H1 (cell line): ENCODE data around the gene NELFA. TPM values are rescaled to one million over a fixed set of nuclear protein-coding genes. Genes with fewer than 3 reads are reported as not detected.

Experiments
- CTCF ChIA-PET: fragments of 300-600 bp; sonication (Branson Sonifier 250); formaldehyde crosslinking; loops from one replicate; lab custom pipeline; 2021; ENCODE audit not compliant: partially characterized antibody; lab: Charles Lee
- POLR2A ChIA-PET: fragments of 300-600 bp; sonication (Branson Sonifier 250); formaldehyde crosslinking; loops from one replicate; lab custom pipeline; 2021; ENCODE audit warnings: inconsistent platforms; ENCODE audit not compliant: partially characterized antibody; lab: Charles Lee
- DNase-seq, 2 experiments: peaks; one replicate each; pipeline versions ENCODE4 v3.0.0 to v3.0.0-alpha.2; 2010 to 2022; ENCODE audit warnings: low spot score in 2 of 2, low read depth in 1 of 2, mixed read lengths in 1 of 2
- FAIRE-seq: peaks from 2 replicates; lab custom pipeline; 2011; peaks lifted over from hg19 to GRCh38; lab: Jason Lieb, UNC
- H2AFZ ChIP-seq: 2 replicates; pipeline ENCODE4 v1.8.1; 2012; ENCODE audit warnings: low read length, inconsistent platforms
- H2AK5ac ChIP-seq: 2 replicates; pipeline ENCODE4 v1.6.1; 2013; ENCODE audit warnings: low read depth, low read length
- H2BK120ac ChIP-seq: replicated peaks from 2 replicates; pipeline ENCODE3; 2013; ENCODE audit warnings: low read depth, low read length, inconsistent platforms
- H2BK12ac ChIP-seq: 2 replicates; pipeline ENCODE4 v1.6.1; 2013; ENCODE audit warnings: low read depth, low read length
- H2BK15ac ChIP-seq: 2 replicates; pipeline ENCODE4 v1.6.1; 2013; ENCODE audit warnings: low read length
- H2BK20ac ChIP-seq: 2 replicates; pipeline ENCODE4 v1.6.1; 2013; ENCODE audit warnings: low read length
- H2BK5ac ChIP-seq: 2 replicates; pipeline ENCODE4 v1.6.1; 2013; ENCODE audit warnings: low read depth, low read length
- H3K14ac ChIP-seq: 2 replicates; pipeline ENCODE4 v1.6.1; 2013; ENCODE audit warnings: inconsistent platforms; ENCODE audit not compliant: insufficient read length
- H3K18ac ChIP-seq: 2 replicates; pipeline ENCODE4 v1.6.1; 2013; ENCODE audit warnings: low read length; ENCODE audit errors: extremely low read depth
- H3K23ac ChIP-seq: 2 replicates; pipeline ENCODE4 v1.6.1; 2013; ENCODE audit warnings: inconsistent platforms; ENCODE audit not compliant: insufficient read length
- H3K23me2 ChIP-seq: 2 replicates; pipeline ENCODE4 v1.6.1; 2013; ENCODE audit warnings: low read depth, low read length
- H3K27ac ChIP-seq: 2 replicates; pipeline ENCODE4 v1.6.1; 2011; ENCODE audit warnings: low read depth, low read length, inconsistent platforms
- H3K27me3 ChIP-seq, 4 experiments: replicated peaks in 1 of 4; 1 replicate in 1 of 4; 2 replicates in 3 of 4; pipeline versions ENCODE4 v1.6.1 to v1.8.1; 2011 to 2013; ENCODE audit warnings: low read length in 3 of 4, mild to moderate bottlenecking in 3 of 4, inconsistent platforms in 2 of 4, mixed read lengths in 2 of 4, moderate library complexity in 1 of 4; ENCODE audit not compliant: control insufficient read depth in 3 of 4, insufficient read depth in 3 of 4; ENCODE audit errors: extremely low read depth in 1 of 4
- H3K36me3 ChIP-seq, 4 experiments: 2 replicates each; pipeline versions ENCODE4 v1.6.1 to v1.8.1; 2011 to 2013; ENCODE audit warnings: mild to moderate bottlenecking in 4 of 4, low read length in 3 of 4, moderate library complexity in 2 of 4, control low read depth in 1 of 4, inconsistent platforms in 1 of 4; ENCODE audit not compliant: insufficient read depth in 4 of 4, control insufficient read depth in 2 of 4
- H3K4ac ChIP-seq: replicated peaks from 2 replicates; pipeline ENCODE3; 2013; ENCODE audit warnings: low read length, low read depth, mixed read lengths, inconsistent platforms; ENCODE audit not compliant: insufficient read length
- H3K4me1 ChIP-seq, 4 experiments: replicated peaks in 1 of 4; 1 replicate in 1 of 4; 2 replicates in 3 of 4; pipeline versions ENCODE4 v1.6.1 to v1.8.1; 2011 to 2013; ENCODE audit warnings: low read length in 3 of 4, inconsistent platforms in 2 of 4, mixed read lengths in 1 of 4; ENCODE audit not compliant: insufficient read depth in 4 of 4, control insufficient read depth in 3 of 4
- H3K4me2 ChIP-seq, 2 experiments: 2 replicates each; pipeline versions ENCODE4 v1.6.1 to v1.8.1; 2011 to 2013; ENCODE audit warnings: low read depth in 2 of 2, low read length in 2 of 2, control low read depth in 1 of 2, inconsistent platforms in 1 of 2, mild to moderate bottlenecking in 1 of 2; ENCODE audit not compliant: insufficient read depth in 1 of 2
- H3K4me3 ChIP-seq, 4 experiments: fragments of 200-600, 300-600 bp in 1 of 4; sonication (generic), shearing (Covaris generic), sonication (Bioruptor Twin) in 1 of 4; 2 replicates each; pipeline versions ENCODE4 v1.5.1 to v1.8.1; 2011 to 2016; ENCODE audit warnings: low read length in 4 of 4, low read depth in 3 of 4, control low read depth in 2 of 4, inconsistent platforms in 2 of 4, mild to moderate bottlenecking in 2 of 4, mixed read lengths in 1 of 4, moderate library complexity in 1 of 4; ENCODE audit not compliant: insufficient read depth in 2 of 4; ENCODE audit errors: extremely low read depth in 1 of 4
- H3K56ac ChIP-seq: replicated peaks from 2 replicates; pipeline ENCODE3; 2013; ENCODE audit warnings: low read depth, mild to moderate bottlenecking, mixed read lengths, low read length, inconsistent platforms; ENCODE audit not compliant: insufficient read length
- H3K79me1 ChIP-seq: 2 replicates; pipeline ENCODE4 v1.6.1; 2013; ENCODE audit warnings: low read depth, low read length, control low read depth
- H3K79me2 ChIP-seq, 2 experiments: 2 replicates each; pipeline versions ENCODE4 v1.6.1 to v1.8.1; 2012 to 2013; ENCODE audit warnings: low read length in 2 of 2, mild to moderate bottlenecking in 2 of 2, inconsistent platforms in 1 of 2; ENCODE audit not compliant: insufficient read depth in 2 of 2, control insufficient read depth in 1 of 2
- H3K9ac ChIP-seq, 4 experiments: replicated peaks in 1 of 4; 1 replicate in 1 of 4; 2 replicates in 3 of 4; pipeline versions ENCODE4 v1.6.1 to v1.8.1; 2011 to 2013; ENCODE audit warnings: low read depth in 3 of 4, low read length in 3 of 4, control low read depth in 2 of 4, mild to moderate bottlenecking in 2 of 4, moderate library complexity in 2 of 4, inconsistent platforms in 1 of 4; ENCODE audit errors: extremely low read depth in 1 of 4
- H3K9me3 ChIP-seq, 2 experiments: 2 replicates each; pipeline versions ENCODE4 v1.6.1 to v1.8.1; 2012 to 2013; ENCODE audit warnings: mild to moderate bottlenecking in 2 of 2, moderate library complexity in 2 of 2, control low read depth in 1 of 2, inconsistent platforms in 1 of 2, low read depth in 1 of 2, low read length in 1 of 2, mixed read lengths in 1 of 2; ENCODE audit not compliant: insufficient read depth in 2 of 2
- H4K20me1 ChIP-seq, 2 experiments: replicated peaks in 1 of 2; 2 replicates each; pipeline versions ENCODE3 to v1.8.1; 2011 to 2013; ENCODE audit warnings: inconsistent platforms in 2 of 2, low read length in 2 of 2, mild to moderate bottlenecking in 1 of 2; ENCODE audit not compliant: insufficient read depth in 2 of 2, control insufficient read depth in 1 of 2
- H4K5ac ChIP-seq: 2 replicates; pipeline ENCODE4 v1.6.1; 2013; ENCODE audit warnings: low read length, low read depth, mixed read lengths, inconsistent platforms; ENCODE audit not compliant: insufficient read length
- H4K8ac ChIP-seq: 2 replicates; pipeline ENCODE4 v1.8.0; 2013; ENCODE audit warnings: mild to moderate bottlenecking, moderate library complexity, low read length, inconsistent platforms; ENCODE audit not compliant: insufficient read depth; ENCODE audit errors: extremely low read depth
- H4K91ac ChIP-seq: replicated peaks from 2 replicates; pipeline ENCODE3; 2013; ENCODE audit warnings: low read length, mixed read lengths, inconsistent platforms; ENCODE audit not compliant: insufficient read length
- EZH2 ChIP-seq: fragments of 200-600 bp; sonication (generic); IDR thresholded peaks from 2 replicates; pipeline ENCODE4 v1.7.1; 2012; ENCODE audit warnings: low read depth, mild to moderate bottlenecking, moderate library complexity, low read length, inconsistent platforms; ENCODE audit not compliant: severe bottlenecking
- SUZ12 ChIP-seq: fragments of 200-600 bp; sonication (generic); IDR thresholded peaks from 2 replicates; pipeline ENCODE4 v1.6.1; 2012; ENCODE audit warnings: mild to moderate bottlenecking, inconsistent platforms, low read length, moderate library complexity, mixed read lengths
- whole genome bisulfite sequencing, 2 experiments: shearing (Covaris generic) in 1 of 2; methylation state at CpG; one replicate each; pipeline versions ENCODE4 v1.1.6 to v1.1.7; 2013 to 2015; ENCODE audit warnings: low lambda C conversion rate in 2 of 2, mixed read lengths in 2 of 2, inconsistent platforms in 1 of 2, low coverage in 1 of 2, missing lambda C conversion rate in 1 of 2; ENCODE audit not compliant: insufficient replicate concordance in 2 of 2, insufficient coverage in 1 of 2, insufficient read length in 1 of 2; ENCODE audit errors: extremely low coverage in 1 of 2, missing lambda C conversion rate in 1 of 2; 5-methylcytosine and 5-hydroxymethylcytosine counted together
- polyA plus RNA-seq, 7 experiments: library from polyadenylated mRNA; depleted of rRNA in 3 of 7; stranded (reverse) in 5 of 7; unstranded in 2 of 7; fragments of >200 nt in 5 of 7; fragments of 200-250 nt in 2 of 7; gene quantifications; 1 replicate in 5 of 7; 2 replicates in 1 of 7; 4 replicates in 1 of 7; pipeline versions ENCODE4 v1.2.1 to v1.2.3, GENCODE V29; 2011 to 2013; ENCODE audit warnings: missing spikeins in 2 of 7, mixed read lengths in 2 of 7
- total RNA-seq: library from RNA; stranded (reverse); fragmentation: NEBNext Ultra II Directional; extraction: Animal tissue kit (Norgen Biotek cat#: 25700); gene quantifications from 2 replicates; pipeline ENCODE4 v1.2.1, GENCODE V29; 2021

NELFA gene
- total and polyA plus RNA-seq, 2 of the 8 experiments (the other 6 are each of a cell fraction or from before 2014, with no cell fraction given) = 41.8 to 57.5 TPM

DNA sequence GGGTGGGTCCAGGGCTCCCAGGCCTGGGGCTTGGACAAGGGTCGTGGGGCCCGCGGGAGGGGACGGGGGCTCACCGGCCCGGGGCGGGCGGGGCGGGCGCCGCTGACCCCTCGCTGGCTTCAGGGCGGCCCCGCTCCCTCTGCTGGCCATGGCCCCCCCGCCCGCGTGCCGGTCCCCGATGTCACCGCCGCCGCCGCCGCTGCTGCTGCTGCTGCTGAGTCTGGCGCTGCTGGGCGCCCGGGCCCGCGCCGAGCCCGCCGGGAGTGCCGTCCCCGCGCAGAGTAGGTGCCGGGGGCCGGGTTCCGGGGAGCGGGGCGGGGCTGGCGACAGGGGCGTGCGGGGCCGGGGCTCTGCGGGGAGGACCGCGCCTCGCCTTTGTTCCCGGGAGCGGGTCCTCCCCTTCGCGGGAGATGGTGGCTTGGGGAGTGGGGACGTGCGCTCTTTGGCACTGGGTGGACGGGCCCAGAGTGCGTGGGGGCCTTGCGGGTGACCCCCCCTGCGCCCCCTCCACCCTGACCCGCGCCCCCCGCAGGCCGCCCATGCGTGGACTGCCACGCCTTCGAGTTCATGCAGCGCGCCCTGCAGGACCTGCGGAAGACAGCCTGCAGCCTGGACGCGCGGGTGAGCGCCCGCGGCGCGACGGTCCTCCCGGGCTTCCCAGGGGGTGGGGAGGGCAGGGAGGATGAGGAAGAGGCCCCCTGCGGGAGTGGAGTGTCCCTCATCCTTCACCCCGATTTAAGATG is 33.6 kb upstream of the NELFA start:
- no peak overlapping the region for H3K9ac ChIP-seq
- no peak overlapping the region for H2BK15ac ChIP-seq
- no peak overlapping the region for H2BK5ac ChIP-seq
- peaks cover 0 to 8% of the 10 kb centered on the region in 2 experiments; a peak in 1 of 4 replicates for H3K9me3 ChIP-seq
- no peak overlapping the region for H3K4ac ChIP-seq
- WGBS, 2 experiments = 11% methylated on average over 15 of the region's 80 CpGs; no CpG with 5 or more reads in 1 of the 2 experiments
- POLR2A ChIA-PET = interaction anchor here (2.3 kb wide), 1 partner anchor 33 kb away, joined by 6 read pairs; the partner anchor contains the start of gene NELFA
- H4K5ac ChIP-seq = no peak overlapping the region
- H3K23ac ChIP-seq = no peak overlapping the region
- H2BK20ac ChIP-seq = no peak overlapping the region
- H3K79me2 ChIP-seq = no peaks in the 10 kb centered on the region
- no peak overlapping the region for H4K91ac ChIP-seq
- H3K56ac ChIP-seq = no peak overlapping the region
- H3K23me2 ChIP-seq = peaks cover 12% of the 10 kb centered on the region; the same call in 1 of the 2 replicates
- no peak for FAIRE-seq
- TF ChIP-seq EZH2 (no peak), SUZ12 (peak; percentile 28)
- peak overlapping the region; percentile 47 to 73 for H3K4me2 ChIP-seq
- DNase-seq = peak in 1 of 2 experiments; percentile 69
- H3K4me1 ChIP-seq = peaks cover 0 to 8% (median 3%) of the 10 kb centered on the region in 4 experiments; a peak in 5 of 7 replicates
- H4K20me1 ChIP-seq = peaks cover 0 to 9% of the 10 kb centered on the region in 2 experiments
- H2BK120ac ChIP-seq = no peak overlapping the region
- peak overlapping the region; percentile 48 to 72 (median 58) for H3K4me3 ChIP-seq
- no peaks in the 10 kb centered on the region; a peak in 1 of 8 replicates for H3K36me3 ChIP-seq
- no peak overlapping the region for H3K14ac ChIP-seq
- H3K27me3 ChIP-seq = peaks cover 21 to 52% (median 45%) of the 10 kb centered on the region in 4 experiments
- H4K8ac ChIP-seq = no peak overlapping the region
- CTCF ChIA-PET = no interaction called here
- H3K79me1 ChIP-seq = no peaks in the 10 kb centered on the region
- H2BK12ac ChIP-seq = no peak overlapping the region
- no peak overlapping the region for H2AFZ ChIP-seq
- H3K18ac ChIP-seq = no peak overlapping the region; the same call in 1 of the 2 replicates
- no peak overlapping the region for H3K27ac ChIP-seq
- H2AK5ac ChIP-seq = no peak overlapping the region
